ENCODE measurements around the gene CDHR2.

GRCh38 chr5:176548967-176549444, at the start of gene CDHR2:
- no peak for TF ChIP-seq CTCF (IDR thresholded peaks at IDR 0.05)
- no peak for TF ChIP-seq POLR2A (IDR thresholded peaks at IDR 0.05)

Data from uterus (tissue), 2 donors.